SHP77 (cell line): ENCODE measurements around the gene UGCG.
"Not testable (repeated sequence)": the region's sequence is repeated elsewhere in the genome, so short reads cannot be mapped to it uniquely, and the experiment has no call there.

ENCODE experiments used
- DNase-seq, 2 experiments: peaks; one replicate each; lab custom pipeline; 2025; lab: John Stamatoyannopoulos, UW

Gene UGCG

GRCh38 chr9:111920531-111920930 is 23.9 kb downstream of the UGCG start:
- no peak for DNase-seq

GRCh38 chr9:111922324-111923013 is 25.9 kb downstream of the UGCG start:
- no peak for DNase-seq

- no peak for DNase-seq
Observed at GRCh38 chr9:111924281-111924680, 27.7 kb downstream of the UGCG start.

- no peak for DNase-seq
Observed at GRCh38 chr9:111925017-111925770, 28.6 kb downstream of the UGCG start.

GRCh38 chr9:111925784-111926183 is 29.2 kb downstream of the UGCG start:
- no peak for DNase-seq

GRCh38 chr9:111926421-111926875 is 29.8 kb downstream of the UGCG start:
- DNase-seq: no peak

- DNase-seq: no peak
Observed at GRCh38 chr9:111928359-111928720, 31.7 kb downstream of the UGCG start.

GRCh38 chr9:111934747-111935146 is 38.1 kb downstream of the UGCG start:
- no peak for DNase-seq

- no peak for DNase-seq
Observed at GRCh38 chr9:111936391-111936790, 39.8 kb downstream of the UGCG start.

GRCh38 chr9:111937301-111937700 is 40.7 kb downstream of the UGCG start:
- DNase-seq: no peak

GRCh38 chr9:111937781-111938426 is 41.3 kb downstream of the UGCG start:
- no peak for DNase-seq

- DNase-seq: no peak
Observed at GRCh38 chr9:111938427-111938800, 41.8 kb downstream of the UGCG start.

GRCh38 chr9:111939322-111939721 is 42.7 kb downstream of the UGCG start:
- DNase-seq: no peak

- DNase-seq: no peak
Observed at GRCh38 chr9:111940697-111941096, 44.1 kb downstream of the UGCG start.

- DNase-seq: no peak
Observed at GRCh38 chr9:111943200-111943599, 46.6 kb downstream of the UGCG start.

GRCh38 chr9:111943746-111944145 is 47.1 kb downstream of the UGCG start:
- DNase-seq: no peak

- no peak for DNase-seq
Observed at GRCh38 chr9:111944241-111944866, 47.7 kb downstream of the UGCG start.

- no peak for DNase-seq
Observed at GRCh38 chr9:111945216-111945615, 48.6 kb downstream of the UGCG start.

GRCh38 chr9:111948109-111948508 is 51.5 kb downstream of the UGCG start:
- not testable (repeated sequence) for DNase-seq

GRCh38 chr9:111948951-111949350 is 52.3 kb downstream of the UGCG start:
- DNase-seq: no peak

GRCh38 chr9:111949919-111950318 is 53.3 kb downstream of the UGCG start:
- no peak for DNase-seq

GRCh38 chr9:111952559-111952958 is 55.9 kb downstream of the UGCG start:
- DNase-seq: no peak

- DNase-seq: no peak
Observed at GRCh38 chr9:111953444-111953843, 56.8 kb downstream of the UGCG start.
